HepG2 (cell line): ENCODE results near the gene FMR1. TPM values are rescaled to one million over a fixed set of nuclear protein-coding genes. Genes with fewer than 3 reads are reported as not detected.
A peak's percentile ranks its signal among the peaks of the same experiment; 100 is the strongest.

Experiments used
- ATAC-seq: fragments of 200-7000 bp; cut with Tn5 transposase; 3 replicates; pipeline ENCODE4 v1.9.1; 2020; ENCODE audit warnings: mild to moderate bottlenecking, moderate library complexity
- BruUV-seq: library from RNA; stranded (reverse); fragments of 400-500 nt; replicated peaks from 2 replicates; lab custom pipeline; 2021; lab: Mats Ljungman, UMichigan
- CTCF ChIA-PET: fragments of 300-600 bp; formaldehyde crosslinking; extraction: SDS; loops from one replicate; lab custom pipeline; 2021; ENCODE audit warnings: low total read pairs, inconsistent platforms, low intra/inter-chr PET ratio; lab: Yijun Ruan, JAX
- POLR2A ChIA-PET: fragments of 350-600 bp; sonication (Branson Sonifier 250); formaldehyde crosslinking; loops from one replicate; lab custom pipeline; 2020; ENCODE audit warnings: antibody characterized with exemption, inconsistent platforms; lab: Yijun Ruan, JAX
- DNase-seq: peaks from one replicate; pipeline ENCODE4 v3.0.0-alpha.2; 2015; ENCODE audit warnings: low spot score
- FAIRE-seq: peaks from 3 replicates; lab custom pipeline; 2011; peaks lifted over from hg19 to GRCh38; lab: Jason Lieb, UNC
- H2AFZ ChIP-seq: one replicate; pipeline ENCODE4 v1.6.1; 2011; ENCODE audit warnings: low read length, inconsistent platforms
- H3K27ac ChIP-seq: fragments of 300-600 bp; 3 replicates; pipeline ENCODE4 v1.8.0; 2011; ENCODE audit warnings: mixed run types, mild to moderate bottlenecking, mixed read lengths, low read length, inconsistent platforms; ENCODE audit not compliant: insufficient read depth; ENCODE audit errors: extremely low read length
- H3K27me3 ChIP-seq, 2 experiments: fragments of 200-600 bp in 1 of 2; 2 replicates in 1 of 2; 3 replicates in 1 of 2; pipeline versions ENCODE4 v1.6.0 to v1.8.0; 2011; ENCODE audit warnings: low read length in 2 of 2, mild to moderate bottlenecking in 2 of 2, moderate library complexity in 2 of 2, inconsistent platforms in 1 of 2; ENCODE audit not compliant: insufficient read depth in 2 of 2, control insufficient read depth in 1 of 2
- H3K36me3 ChIP-seq, 2 experiments: fragments of 200-600 bp in 1 of 2; replicated peaks in 1 of 2; 2 replicates in 1 of 2; 3 replicates in 1 of 2; pipeline versions ENCODE4 v1.5.1 to v1.8.0; 2011; ENCODE audit warnings: low read length in 2 of 2, inconsistent platforms in 1 of 2; ENCODE audit not compliant: insufficient read depth in 2 of 2, control insufficient read depth in 1 of 2
- H3K4me1 ChIP-seq: 2 replicates; pipeline ENCODE4 v1.5.1; 2012; ENCODE audit warnings: low read length, inconsistent platforms; ENCODE audit not compliant: insufficient read depth
- H3K4me2 ChIP-seq: 2 replicates; pipeline ENCODE4 v1.6.0; 2011; ENCODE audit warnings: low read depth, low read length, inconsistent platforms
- H3K4me3 ChIP-seq, 3 experiments: fragments of 200-600 bp in 1 of 3; sonication (generic), shearing (Covaris generic) in 1 of 3; replicated peaks in 1 of 3; 2 replicates each; pipeline ENCODE4 v1.5.1; 2011 to 2016; ENCODE audit warnings: low read length in 3 of 3, inconsistent platforms in 2 of 3, low read depth in 2 of 3, mild to moderate bottlenecking in 2 of 3, control low read depth in 1 of 3, mixed read lengths in 1 of 3; ENCODE audit not compliant: insufficient read depth in 1 of 3
- H3K79me2 ChIP-seq: one replicate; pipeline ENCODE4 v1.6.1; 2011; ENCODE audit warnings: low read length, inconsistent platforms; ENCODE audit not compliant: insufficient read depth
- H3K9ac ChIP-seq: 2 replicates; pipeline ENCODE4 v1.6.0; 2011; ENCODE audit warnings: mild to moderate bottlenecking, low read depth, low read length, inconsistent platforms; ENCODE audit not compliant: insufficient read depth
- H3K9me3 ChIP-seq: 2 replicates; pipeline ENCODE4 v1.5.1; 2012; ENCODE audit warnings: mild to moderate bottlenecking, low read length
- H4K20me1 ChIP-seq: 2 replicates; pipeline ENCODE4 v1.6.0; 2011; ENCODE audit warnings: inconsistent platforms, mild to moderate bottlenecking, low read length, moderate library complexity; ENCODE audit not compliant: insufficient read depth
- AKAP8 ChIP-seq: sonication (generic); formaldehyde crosslinking; IDR thresholded peaks from 2 replicates; pipeline ENCODE4 v1.5.1; 2020; ENCODE audit warnings: mild to moderate bottlenecking, missing genetic modification reagents
- ATF7-NPFF ChIP-seq: sonication (generic); formaldehyde crosslinking; IDR thresholded peaks from 2 replicates; pipeline ENCODE4 v1.8.1; 2023; ENCODE audit warnings: mild to moderate bottlenecking, low read depth, missing genetic modification reagents, moderate library complexity
- BCL6 ChIP-seq: IDR thresholded peaks from 2 replicates; pipeline ENCODE4 v1.6.1; 2016; ENCODE audit warnings: missing genetic modification reagents, missing compliant biosample characterization
- EHMT2 ChIP-seq: fragments of 200-600 bp; sonication (generic); IDR thresholded peaks from 2 replicates; pipeline ENCODE4 v1.7.0; 2017; ENCODE audit warnings: antibody characterized with exemption, low read depth, low read length, borderline replicate concordance
- GATA4 ChIP-seq: sonication (generic); IDR thresholded peaks from 2 replicates; pipeline ENCODE4 v1.6.1; 2016; ENCODE audit warnings: antibody characterized with exemption, low read depth, borderline replicate concordance
- KDM2A ChIP-seq: sonication (generic); formaldehyde crosslinking; IDR thresholded peaks from 2 replicates; pipeline ENCODE4 v1.4.0; 2020; ENCODE audit warnings: low read depth, missing genetic modification reagents, borderline replicate concordance
- MAFG ChIP-seq: sonication (generic); formaldehyde crosslinking; IDR thresholded peaks from 2 replicates; pipeline ENCODE4 v1.5.1; 2020; ENCODE audit warnings: mild to moderate bottlenecking, missing genetic modification reagents
- PLRG1 ChIP-seq: fragments of 450-650 bp; conservative IDR thresholded peaks from 2 replicates; pipeline ENCODE4 v1.6.1; 2016
- ZBTB10 ChIP-seq: sonication (generic); formaldehyde crosslinking; IDR thresholded peaks from 2 replicates; pipeline ENCODE4 v1.4.0; 2020; ENCODE audit warnings: missing genetic modification reagents, borderline replicate concordance
- ZBTB33 ChIP-seq: sonication (generic); formaldehyde crosslinking; IDR thresholded peaks from 2 replicates; pipeline ENCODE4 v1.4.0; 2020; ENCODE audit warnings: missing genetic modification reagents
- ZNF367 ChIP-seq: sonication (generic); formaldehyde crosslinking; IDR thresholded peaks from 2 replicates; pipeline ENCODE4 v1.4.0; 2020; ENCODE audit warnings: missing genetic modification reagents, borderline replicate concordance
- ZNF577 ChIP-seq: sonication (generic); formaldehyde crosslinking; IDR thresholded peaks from 2 replicates; pipeline ENCODE4 v1.4.0; 2020; ENCODE audit warnings: mild to moderate bottlenecking, low read depth, missing genetic modification reagents, borderline replicate concordance
- ZNF674 ChIP-seq: sonication (generic); formaldehyde crosslinking; IDR thresholded peaks from 2 replicates; pipeline ENCODE4 v1.5.0; 2020; ENCODE audit warnings: low read depth, mild to moderate bottlenecking, missing genetic modification reagents
- WGBS: methylation state at CpG from one replicate; pipeline ENCODE4 v1.1.6; 2017; ENCODE audit warnings: low lambda C conversion rate; 5-methylcytosine and 5-hydroxymethylcytosine counted together
- in situ Hi-C: cut with HindIII; loops from 2 replicates; pipeline ENCODE4 v1.10.0; 2017; ENCODE audit warnings: low pct_unique_long_range_greater_than_20kb; ENCODE audit not compliant: extremely low pct_ligation_motif_present
- intact Hi-C: fragments of 100-400 bp; cut with micrococcal nuclease; formaldehyde crosslinking; loops from one replicate; pipeline ENCODE4 v1.10.0; 2022; ENCODE audit not compliant: unreplicated experiment
- polyA plus RNA-seq, 8 experiments: library from polyadenylated mRNA; depleted of rRNA in 3 of 8; stranded (reverse) in 7 of 8; unstranded in 1 of 8; fragments of >200 nt; fragmentation: Illumina TruSeq in 4 of 8; extraction: Trizol in 4 of 8; gene quantifications; 2 replicates each; pipeline versions ENCODE4 v1.2.1 to v1.2.3, GENCODE V29; 2011 to 2016; ENCODE audit warnings: low read depth in 4 of 8, missing spikeins in 1 of 8, mixed read lengths in 1 of 8; ENCODE audit not compliant: insufficient read depth in 1 of 8
- total RNA-seq, 5 experiments: library from RNA; depleted of rRNA; stranded (reverse); fragments of >200 nt; fragmentation: Illumina TruSeq; extraction: Trizol; gene quantifications; 2 replicates each; pipeline ENCODE4 v1.2.3, GENCODE V29; 2016; ENCODE audit warnings: low read depth in 1 of 5
- TF ChIP-seq, protein P1 (sequence below): IDR thresholded peaks from 2 replicates; pipeline ENCODE4 v1.6.1; 2016; ENCODE audit warnings: missing compliant biosample characterization, missing genetic modification reagents, borderline replicate concordance
- TF ChIP-seq, protein P2 (sequence below): sonication (generic); formaldehyde crosslinking; conservative IDR thresholded peaks from 2 replicates; pipeline ENCODE4 v1.4.0; 2020; ENCODE audit warnings: missing genetic modification reagents

The FMR1 gene
- total and polyA plus RNA-seq, 2 of the 13 experiments (the other 11 are each of a cell fraction or from before 2014, with no cell fraction given) = 27.8 to 49.6 TPM

- intact Hi-C loops = no loop called here
- Histone ChIP-seq H3K4me2 (no peak overlapping the region), H3K27me3 (no peaks in the 10 kb centered on the region), H3K4me1 (peaks cover 29% of the 10 kb centered on the region), H3K9ac (no peak overlapping the region), H3K4me3 (no peak overlapping the region), H4K20me1 (no peaks in the 10 kb centered on the region), H3K36me3 (no peaks in the 10 kb centered on the region), H3K79me2 (no peaks in the 10 kb centered on the region), H2AFZ (no peak overlapping the region), H3K27ac (peak overlapping the region; percentile 28), H3K9me3 (no peaks in the 10 kb centered on the region)
- BruUV-seq = no TSS peak
- 59% methylated on average over 4 of the region's 4 CpGs for WGBS
- FAIRE-seq (no peak), ATAC-seq (no peak), DNase-seq (no peak)
- in situ Hi-C loops = no loop called here
- ChIA-PET POLR2A (no interaction called here), CTCF (no interaction called here)
- no peak for TF ChIP-seq MAFG (CRISPR knock-in tag)
- TF ChIP-seq ZNF577 (CRISPR knock-in tag) = no peak
- TF ChIP-seq, protein P1, sequence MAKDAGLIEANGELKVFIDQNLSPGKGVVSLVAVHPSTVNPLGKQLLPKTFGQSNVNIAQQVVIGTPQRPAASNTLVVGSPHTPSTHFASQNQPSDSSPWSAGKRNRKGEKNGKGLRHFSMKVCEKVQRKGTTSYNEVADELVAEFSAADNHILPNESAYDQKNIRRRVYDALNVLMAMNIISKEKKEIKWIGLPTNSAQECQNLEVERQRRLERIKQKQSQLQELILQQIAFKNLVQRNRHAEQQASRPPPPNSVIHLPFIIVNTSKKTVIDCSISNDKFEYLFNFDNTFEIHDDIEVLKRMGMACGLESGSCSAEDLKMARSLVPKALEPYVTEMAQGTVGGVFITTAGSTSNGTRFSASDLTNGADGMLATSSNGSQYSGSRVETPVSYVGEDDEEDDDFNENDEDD (CRISPR knock-in tag) = no peak
- no peak for TF ChIP-seq KDM2A (CRISPR knock-in tag)
- no peak for TF ChIP-seq ZBTB10 (CRISPR knock-in tag)
- TF ChIP-seq AKAP8 (CRISPR knock-in tag) = no peak
- no peak for TF ChIP-seq GATA4
- TF ChIP-seq BCL6 (CRISPR knock-in tag) = no peak
- no peak for TF ChIP-seq PLRG1
- TF ChIP-seq, protein P2, sequence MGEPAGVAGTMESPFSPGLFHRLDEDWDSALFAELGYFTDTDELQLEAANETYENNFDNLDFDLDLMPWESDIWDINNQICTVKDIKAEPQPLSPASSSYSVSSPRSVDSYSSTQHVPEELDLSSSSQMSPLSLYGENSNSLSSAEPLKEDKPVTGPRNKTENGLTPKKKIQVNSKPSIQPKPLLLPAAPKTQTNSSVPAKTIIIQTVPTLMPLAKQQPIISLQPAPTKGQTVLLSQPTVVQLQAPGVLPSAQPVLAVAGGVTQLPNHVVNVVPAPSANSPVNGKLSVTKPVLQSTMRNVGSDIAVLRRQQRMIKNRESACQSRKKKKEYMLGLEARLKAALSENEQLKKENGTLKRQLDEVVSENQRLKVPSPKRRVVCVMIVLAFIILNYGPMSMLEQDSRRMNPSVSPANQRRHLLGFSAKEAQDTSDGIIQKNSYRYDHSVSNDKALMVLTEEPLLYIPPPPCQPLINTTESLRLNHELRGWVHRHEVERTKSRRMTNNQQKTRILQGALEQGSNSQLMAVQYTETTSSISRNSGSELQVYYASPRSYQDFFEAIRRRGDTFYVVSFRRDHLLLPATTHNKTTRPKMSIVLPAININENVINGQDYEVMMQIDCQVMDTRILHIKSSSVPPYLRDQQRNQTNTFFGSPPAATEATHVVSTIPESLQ (CRISPR knock-in tag) = no peak
- TF ChIP-seq EHMT2 = no peak
- TF ChIP-seq ATF7-NPFF (CRISPR knock-in tag) = no peak
- TF ChIP-seq ZNF674 (CRISPR knock-in tag) = no peak
- TF ChIP-seq ZBTB33 = no peak
- TF ChIP-seq ZNF367 (CRISPR knock-in tag) = no peak
These were observed 17.3 kb upstream of the FMR1 start for GRCh38 chrX:147894366-147894963.
